Measurements from ENCODE around the gene PLA2G4A. TPM values are rescaled to one million over a fixed set of nuclear protein-coding genes. Genes with fewer than 3 reads are reported as not detected.

PLA2G4A gene
- total RNA-seq, 4 donors from 2014 or later: 11.8 to 22.6 (median 14.6) TPM

GRCh38 chr1:186811892-186812291 lies 16.9 kb upstream of the PLA2G4A start:
- DNase-seq: no peak
- intact Hi-C loops (cut with DNase I): no loop called here
- Histone ChIP-seq H3K4me3 (no peak overlapping the region), H3K4me1 (no peaks in the 10 kb centered on the region), H3K27me3 (no peaks in the 10 kb centered on the region), H3K9me3 (no peaks in the 10 kb centered on the region), H3K27ac (no peak overlapping the region), H3K36me3 (no peaks in the 10 kb centered on the region)
- TF ChIP-seq, protein P1, sequence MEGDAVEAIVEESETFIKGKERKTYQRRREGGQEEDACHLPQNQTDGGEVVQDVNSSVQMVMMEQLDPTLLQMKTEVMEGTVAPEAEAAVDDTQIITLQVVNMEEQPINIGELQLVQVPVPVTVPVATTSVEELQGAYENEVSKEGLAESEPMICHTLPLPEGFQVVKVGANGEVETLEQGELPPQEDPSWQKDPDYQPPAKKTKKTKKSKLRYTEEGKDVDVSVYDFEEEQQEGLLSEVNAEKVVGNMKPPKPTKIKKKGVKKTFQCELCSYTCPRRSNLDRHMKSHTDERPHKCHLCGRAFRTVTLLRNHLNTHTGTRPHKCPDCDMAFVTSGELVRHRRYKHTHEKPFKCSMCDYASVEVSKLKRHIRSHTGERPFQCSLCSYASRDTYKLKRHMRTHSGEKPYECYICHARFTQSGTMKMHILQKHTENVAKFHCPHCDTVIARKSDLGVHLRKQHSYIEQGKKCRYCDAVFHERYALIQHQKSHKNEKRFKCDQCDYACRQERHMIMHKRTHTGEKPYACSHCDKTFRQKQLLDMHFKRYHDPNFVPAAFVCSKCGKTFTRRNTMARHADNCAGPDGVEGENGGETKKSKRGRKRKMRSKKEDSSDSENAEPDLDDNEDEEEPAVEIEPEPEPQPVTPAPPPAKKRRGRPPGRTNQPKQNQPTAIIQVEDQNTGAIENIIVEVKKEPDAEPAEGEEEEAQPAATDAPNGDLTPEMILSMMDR (IDR thresholded peaks at IDR 0.05): no peak
- WGBS, 2 donors: 90 to 91% methylated on average over 1 of the region's 1 CpG

- Histone ChIP-seq H3K9me3 (no peaks in the 10 kb centered on the region), H3K36me3 (no peaks in the 10 kb centered on the region), H3K4me3 (no peak overlapping the region), H3K4me1 (no peaks in the 10 kb centered on the region), H3K27ac (no peak overlapping the region), H3K27me3 (no peaks in the 10 kb centered on the region)
- 47 to 48% methylated on average over 4 of the region's 4 CpGs for WGBS, 2 donors
- intact Hi-C loops (cut with DNase I): no loop called here
- DNase-seq: no peak
- TF ChIP-seq, protein P1 (IDR thresholded peaks at IDR 0.05): no peak
- TF ChIP-seq POLR2A (IDR thresholded peaks at IDR 0.05): no peak
Observed at GRCh38 chr1:186812570-186812969, 16.2 kb upstream of the PLA2G4A start.

DNA sequence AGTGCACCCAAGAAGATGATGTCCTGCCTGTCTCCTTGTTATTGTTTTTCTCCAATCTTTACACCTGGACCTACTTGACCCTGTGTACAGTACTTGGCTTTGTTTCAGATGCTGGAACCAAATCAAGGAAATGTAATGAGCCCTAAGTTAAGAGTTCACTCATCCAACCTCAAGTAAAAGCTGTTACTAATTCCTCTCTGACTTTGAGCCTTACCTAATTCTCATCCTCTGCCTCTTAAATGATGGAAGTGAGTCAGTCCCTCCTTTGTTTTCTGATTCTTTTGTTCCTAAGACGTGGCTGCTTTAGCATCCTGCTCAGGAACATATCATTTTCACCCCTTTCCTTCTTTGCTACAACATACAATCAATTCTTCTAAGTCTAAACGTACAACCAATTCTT lies 15.3 kb upstream of the PLA2G4A start:
- DNase-seq: no peak
- Histone ChIP-seq H3K27me3 (no peaks in the 10 kb centered on the region), H3K4me3 (no peak overlapping the region)

DNA sequence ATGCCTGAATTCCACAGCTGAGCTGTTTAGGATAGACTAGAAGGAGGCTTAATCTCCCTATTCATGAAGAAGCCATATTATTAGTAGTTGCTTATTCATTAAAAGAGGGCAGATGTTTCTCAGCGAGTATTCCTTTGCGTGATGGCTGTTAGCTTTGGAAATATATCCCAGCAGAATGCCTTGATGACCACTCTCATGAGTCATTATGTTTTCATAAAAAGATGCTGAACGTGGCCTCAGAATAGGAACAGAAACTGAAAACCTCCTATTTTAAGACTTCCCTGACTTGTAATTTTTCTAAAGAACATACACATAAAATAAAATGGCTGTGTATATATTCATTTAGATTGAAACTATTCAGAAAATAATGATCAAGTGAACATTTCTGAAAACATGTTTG lies 9.6 kb upstream of the PLA2G4A start:
- no peak for DNase-seq
- TF ChIP-seq, protein P1 (IDR thresholded peaks at IDR 0.05): no peak
- TF ChIP-seq POLR2A (IDR thresholded peaks at IDR 0.05): no peak
- no peak overlapping the region for H3K4me3 ChIP-seq
- WGBS, 2 donors: 48 to 58% methylated on average over 3 of the region's 3 CpGs
- no peaks in the 10 kb centered on the region for H3K36me3 ChIP-seq
- intact Hi-C loops (cut with DNase I): no loop called here
- no peaks in the 10 kb centered on the region for H3K27me3 ChIP-seq
- H3K9me3 ChIP-seq: no peaks in the 10 kb centered on the region
- H3K4me1 ChIP-seq: no peaks in the 10 kb centered on the region
- no peak overlapping the region for H3K27ac ChIP-seq

More for the DNA sequence above, 15.3 kb upstream of the PLA2G4A start:
- H3K9me3 ChIP-seq: no peaks in the 10 kb centered on the region
- 40 to 45% methylated on average over 2 of the region's 2 CpGs for WGBS, 2 donors
- H3K4me1 ChIP-seq: no peaks in the 10 kb centered on the region
- intact Hi-C loops (cut with DNase I): no loop called here
- TF ChIP-seq, protein P1 (IDR thresholded peaks at IDR 0.05): no peak
- no peak for TF ChIP-seq POLR2A (IDR thresholded peaks at IDR 0.05)
- H3K36me3 ChIP-seq: no peaks in the 10 kb centered on the region
- no peak overlapping the region for H3K27ac ChIP-seq

DNA sequence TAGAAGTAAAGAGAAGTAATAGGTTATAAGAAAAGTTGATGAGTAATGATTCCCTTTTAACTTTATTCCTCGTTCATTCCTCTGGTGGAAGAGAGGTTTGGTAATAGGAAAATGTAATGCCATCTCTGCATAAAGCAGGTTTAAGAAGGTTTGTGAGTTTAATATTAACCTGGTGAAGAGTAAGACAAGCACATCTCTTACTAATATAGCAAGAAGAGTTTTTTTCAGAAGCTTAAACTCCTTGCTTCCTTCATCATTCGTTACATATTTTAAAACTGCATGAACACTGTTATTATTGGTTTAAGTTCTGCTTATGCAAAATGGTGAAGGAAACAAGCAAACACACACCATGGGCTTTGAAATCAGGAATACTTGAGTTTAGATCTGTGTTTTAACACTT lies 9.2 kb upstream of the PLA2G4A start:
- Histone ChIP-seq H3K9me3 (no peaks in the 10 kb centered on the region), H3K4me1 (no peaks in the 10 kb centered on the region), H3K36me3 (no peaks in the 10 kb centered on the region), H3K27me3 (no peaks in the 10 kb centered on the region), H3K27ac (no peak overlapping the region), H3K4me3 (no peak overlapping the region)
- intact Hi-C loops (cut with DNase I): no loop called here
- DNase-seq: no peak
- TF ChIP-seq, protein P1 (IDR thresholded peaks at IDR 0.05): no peak
- TF ChIP-seq POLR2A (IDR thresholded peaks at IDR 0.05): no peak
- WGBS, 2 donors: 66 to 75% methylated on average over 2 of the region's 2 CpGs

Data from esophagus squamous epithelium (tissue), 5 donors.